DOHH2 (cell line): Measurements from ENCODE around the gene C1QTNF2.

ENCODE experiments used
- H3F3A ChIP-seq: fragments of 200-600 bp; sonication (generic), shearing (Covaris generic); 2 replicates; pipeline ENCODE4 v1.6.0; 2016; ENCODE audit warnings: antibody characterized with exemption, mild to moderate bottlenecking; ENCODE audit not compliant: control insufficient read depth, insufficient read depth
- H3K27ac ChIP-seq: fragments of 200-600 bp; sonication (generic); 2 replicates; pipeline ENCODE4 v1.5.1; 2014; ENCODE audit warnings: low read depth, mild to moderate bottlenecking, low read length, moderate library complexity
- H3K27me3 ChIP-seq: fragments of 200-600 bp; sonication (generic); 2 replicates; pipeline ENCODE4 v1.6.1; 2014; ENCODE audit warnings: mild to moderate bottlenecking, low read length, mixed read lengths; ENCODE audit not compliant: control insufficient read depth
- H3K36me3 ChIP-seq: fragments of 200-600 bp; sonication (generic); 2 replicates; pipeline ENCODE4 v1.6.1; 2014; ENCODE audit warnings: mild to moderate bottlenecking, low read length, moderate library complexity, mixed read lengths; ENCODE audit not compliant: control insufficient read depth
- H3K4me1 ChIP-seq: fragments of 200-600 bp; sonication (generic); 2 replicates; pipeline ENCODE4 v1.6.1; 2014; ENCODE audit warnings: mild to moderate bottlenecking, low read length, mixed read lengths; ENCODE audit not compliant: control insufficient read depth
- H3K4me2 ChIP-seq: fragments of 200-600 bp; sonication (generic); 2 replicates; pipeline ENCODE4 v1.6.0; 2014; ENCODE audit warnings: mild to moderate bottlenecking, low read length, moderate library complexity
- H3K4me3 ChIP-seq: fragments of 200-600 bp; sonication (generic); 2 replicates; pipeline ENCODE4 v1.5.1; 2014; ENCODE audit warnings: mild to moderate bottlenecking, low read length, mixed read lengths
- H3K79me2 ChIP-seq: fragments of 200-600 bp; sonication (generic); 2 replicates; pipeline ENCODE4 v1.6.1; 2014; ENCODE audit warnings: mild to moderate bottlenecking, low read length, mixed read lengths; ENCODE audit not compliant: control insufficient read depth
- H3K9me2 ChIP-seq: fragments of 200-600 bp; sonication (generic); replicated peaks from 2 replicates; pipeline ENCODE4 v1.6.1; 2014; ENCODE audit warnings: mild to moderate bottlenecking, low read length, mixed read lengths; ENCODE audit not compliant: control insufficient read depth
- H3K9me3 ChIP-seq: fragments of 200-600 bp; sonication (generic); 2 replicates; pipeline ENCODE4 v1.6.1; 2014; ENCODE audit warnings: antibody characterized with exemption, low read length, mixed read lengths; ENCODE audit not compliant: control insufficient read depth, insufficient read depth
- H4K20me1 ChIP-seq: fragments of 200-600 bp; sonication (generic); 2 replicates; pipeline ENCODE4 v1.6.0; 2014; ENCODE audit warnings: low read depth, mild to moderate bottlenecking, antibody characterized with exemption, low read length, moderate library complexity; ENCODE audit not compliant: control insufficient read depth, insufficient read depth
- EZH2phosphoT487 ChIP-seq: fragments of 200-600 bp; sonication (generic); IDR thresholded peaks from 2 replicates; pipeline ENCODE4 v1.6.1; 2017; ENCODE audit warnings: borderline replicate concordance, mild to moderate bottlenecking, antibody characterized with exemption, low read length, moderate library complexity, mixed read lengths
- TF ChIP-seq, protein P1 (sequence below): fragments of 200-600 bp; sonication (generic); IDR thresholded peaks from one replicate; pipeline ENCODE4 v1.5.1; 2014; ENCODE audit warnings: antibody characterized with exemption, mild to moderate bottlenecking, low read depth, low read length; ENCODE audit not compliant: poor library complexity, severe bottlenecking

Gene C1QTNF2

DNA sequence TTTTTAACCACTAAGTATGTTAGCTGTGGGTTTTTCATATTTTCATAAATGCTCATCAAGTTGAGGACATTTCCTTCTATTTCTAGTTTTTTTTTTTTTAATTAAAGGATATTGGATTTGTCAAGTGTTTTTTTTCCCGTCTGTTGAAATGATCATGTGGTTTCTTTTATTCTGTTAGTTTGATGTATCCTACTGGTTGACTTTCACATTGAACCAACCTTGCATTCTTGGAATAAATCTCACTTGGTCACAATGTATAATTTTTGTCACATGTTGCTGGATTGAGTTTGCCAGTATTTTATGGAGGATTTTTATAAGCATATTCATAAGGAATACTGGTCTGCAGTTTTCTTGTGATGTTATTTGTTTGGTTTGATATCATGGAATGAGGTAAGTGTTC lies 17.0 kb upstream of the C1QTNF2 start:
- TF ChIP-seq EZH2phosphoT487: no peak
- TF ChIP-seq, protein P1, sequence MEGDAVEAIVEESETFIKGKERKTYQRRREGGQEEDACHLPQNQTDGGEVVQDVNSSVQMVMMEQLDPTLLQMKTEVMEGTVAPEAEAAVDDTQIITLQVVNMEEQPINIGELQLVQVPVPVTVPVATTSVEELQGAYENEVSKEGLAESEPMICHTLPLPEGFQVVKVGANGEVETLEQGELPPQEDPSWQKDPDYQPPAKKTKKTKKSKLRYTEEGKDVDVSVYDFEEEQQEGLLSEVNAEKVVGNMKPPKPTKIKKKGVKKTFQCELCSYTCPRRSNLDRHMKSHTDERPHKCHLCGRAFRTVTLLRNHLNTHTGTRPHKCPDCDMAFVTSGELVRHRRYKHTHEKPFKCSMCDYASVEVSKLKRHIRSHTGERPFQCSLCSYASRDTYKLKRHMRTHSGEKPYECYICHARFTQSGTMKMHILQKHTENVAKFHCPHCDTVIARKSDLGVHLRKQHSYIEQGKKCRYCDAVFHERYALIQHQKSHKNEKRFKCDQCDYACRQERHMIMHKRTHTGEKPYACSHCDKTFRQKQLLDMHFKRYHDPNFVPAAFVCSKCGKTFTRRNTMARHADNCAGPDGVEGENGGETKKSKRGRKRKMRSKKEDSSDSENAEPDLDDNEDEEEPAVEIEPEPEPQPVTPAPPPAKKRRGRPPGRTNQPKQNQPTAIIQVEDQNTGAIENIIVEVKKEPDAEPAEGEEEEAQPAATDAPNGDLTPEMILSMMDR: no peak
- peaks cover 13% of the 10 kb centered on the region; the same call in 1 of the 2 replicates for H3K9me3 ChIP-seq
- no peak overlapping the region for H3K27ac ChIP-seq
- peaks cover 25% of the 10 kb centered on the region for H3K4me1 ChIP-seq
- H3K27me3 ChIP-seq: no peaks in the 10 kb centered on the region
- H3K9me2 ChIP-seq: no peaks in the 10 kb centered on the region
- H3K4me3 ChIP-seq: no peak overlapping the region
- no peak overlapping the region for H3K4me2 ChIP-seq
- H3F3A ChIP-seq: peaks cover 12% of the 10 kb centered on the region
- H4K20me1 ChIP-seq: no peaks in the 10 kb centered on the region
- H3K36me3 ChIP-seq: no peaks in the 10 kb centered on the region; the same call in 1 of the 2 replicates
- H3K79me2 ChIP-seq: no peaks in the 10 kb centered on the region

DNA sequence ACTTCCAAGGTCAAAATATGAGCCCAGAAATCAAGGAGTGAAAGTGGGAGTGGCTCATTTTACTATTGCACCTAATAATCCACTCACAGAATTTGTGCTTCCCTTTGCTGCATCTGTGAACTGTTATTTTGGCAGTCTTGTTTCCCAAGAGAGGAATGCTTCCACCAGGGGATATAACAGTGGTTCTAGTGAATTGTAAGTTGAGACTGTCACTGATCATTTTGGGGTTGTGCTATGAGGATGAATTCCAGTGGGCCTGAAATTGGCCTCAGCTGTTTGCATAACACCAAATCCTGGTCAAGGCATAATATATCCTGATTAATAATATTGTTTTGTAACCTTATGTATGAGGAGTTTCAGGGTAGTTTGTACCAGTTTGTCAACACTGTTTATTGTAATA lies 15.1 kb upstream of the C1QTNF2 start:
- Histone ChIP-seq H3K9me3 (peaks cover 13% of the 10 kb centered on the region; the same call in 1 of the 2 replicates), H3K4me1 (peaks cover 37% of the 10 kb centered on the region), H3K9me2 (no peaks in the 10 kb centered on the region), H3K27me3 (no peaks in the 10 kb centered on the region), H3K4me3 (no peak overlapping the region), H3F3A (peaks cover 6% of the 10 kb centered on the region), H3K4me2 (no peak overlapping the region), H3K79me2 (no peaks in the 10 kb centered on the region), H4K20me1 (no peaks in the 10 kb centered on the region), H3K27ac (no peak overlapping the region), H3K36me3 (no peaks in the 10 kb centered on the region; the same call in 1 of the 2 replicates)
- no peak for TF ChIP-seq EZH2phosphoT487
- TF ChIP-seq, protein P1: no peak

DNA sequence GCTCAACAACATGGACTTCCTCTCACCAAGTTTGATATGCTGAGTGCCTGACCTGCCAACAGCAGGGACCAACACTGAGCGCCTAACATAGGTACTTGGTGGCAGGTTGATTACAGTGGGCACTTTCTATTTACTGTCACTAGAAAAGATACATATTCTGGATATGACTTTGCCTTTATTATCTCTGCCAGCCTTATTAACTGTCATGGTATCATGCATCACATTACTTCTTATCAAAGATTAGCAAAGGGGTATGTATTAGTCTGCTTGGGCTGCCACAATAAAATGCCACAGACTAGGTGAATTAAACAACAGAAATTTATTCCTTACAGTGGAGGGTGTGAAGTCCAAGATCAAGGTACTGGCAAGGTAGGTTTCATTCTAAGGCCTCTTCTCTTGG lies 14.3 kb upstream of the C1QTNF2 start:
- Histone ChIP-seq H3F3A (peaks cover 6% of the 10 kb centered on the region), H3K4me3 (no peak overlapping the region), H3K36me3 (no peaks in the 10 kb centered on the region; the same call in 1 of the 2 replicates), H3K27me3 (no peaks in the 10 kb centered on the region), H3K27ac (no peak overlapping the region), H3K4me2 (no peak overlapping the region), H4K20me1 (no peaks in the 10 kb centered on the region), H3K79me2 (no peaks in the 10 kb centered on the region), H3K4me1 (peaks cover 44% of the 10 kb centered on the region), H3K9me3 (peaks cover 13% of the 10 kb centered on the region; the same call in 1 of the 2 replicates), H3K9me2 (no peaks in the 10 kb centered on the region)
- TF ChIP-seq, protein P1: no peak
- no peak for TF ChIP-seq EZH2phosphoT487

DNA sequence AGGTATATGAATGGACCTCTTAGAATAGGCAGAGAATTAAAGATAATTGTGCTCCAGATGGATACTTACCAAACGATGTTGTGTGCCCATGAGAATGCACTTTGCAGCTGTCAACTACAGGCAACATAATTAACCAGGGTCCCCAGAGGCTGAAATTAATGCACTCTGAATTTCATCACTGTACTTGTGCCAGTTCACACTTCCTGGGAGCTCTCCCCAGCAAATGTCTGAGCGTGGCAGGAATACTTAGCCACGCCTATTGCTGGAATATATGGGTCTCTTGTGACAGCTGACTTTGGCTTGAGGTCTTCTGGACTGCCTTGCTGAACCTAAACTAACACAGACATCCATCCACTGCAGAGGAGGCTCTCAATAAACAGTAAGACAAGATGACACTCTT lies 11.9 kb upstream of the C1QTNF2 start:
- Histone ChIP-seq H3K9me2 (no peaks in the 10 kb centered on the region), H3K27ac (peak overlapping the region; percentile 57), H3K4me3 (peak overlapping the region; percentile 61), H3K4me2 (peak overlapping the region; percentile 76), H3K4me1 (peaks cover 49% of the 10 kb centered on the region), H3K27me3 (no peaks in the 10 kb centered on the region), H3F3A (peaks cover 6% of the 10 kb centered on the region), H3K79me2 (no peaks in the 10 kb centered on the region), H3K9me3 (peaks cover 4% of the 10 kb centered on the region; the same call in 1 of the 2 replicates), H3K36me3 (no peaks in the 10 kb centered on the region), H4K20me1 (no peaks in the 10 kb centered on the region)
- no peak for TF ChIP-seq EZH2phosphoT487
- TF ChIP-seq, protein P1: no peak
